ENCODE results near the gene FZR1. TPM values are rescaled to one million over a fixed set of nuclear protein-coding genes. Genes with fewer than 3 reads are reported as not detected.

The FZR1 gene
- total and polyA plus RNA-seq, 2 of the 8 experiments (the other 6 are each of a cell fraction or from before 2014, with no cell fraction given) = 21.6 to 35.5 TPM

DNA sequence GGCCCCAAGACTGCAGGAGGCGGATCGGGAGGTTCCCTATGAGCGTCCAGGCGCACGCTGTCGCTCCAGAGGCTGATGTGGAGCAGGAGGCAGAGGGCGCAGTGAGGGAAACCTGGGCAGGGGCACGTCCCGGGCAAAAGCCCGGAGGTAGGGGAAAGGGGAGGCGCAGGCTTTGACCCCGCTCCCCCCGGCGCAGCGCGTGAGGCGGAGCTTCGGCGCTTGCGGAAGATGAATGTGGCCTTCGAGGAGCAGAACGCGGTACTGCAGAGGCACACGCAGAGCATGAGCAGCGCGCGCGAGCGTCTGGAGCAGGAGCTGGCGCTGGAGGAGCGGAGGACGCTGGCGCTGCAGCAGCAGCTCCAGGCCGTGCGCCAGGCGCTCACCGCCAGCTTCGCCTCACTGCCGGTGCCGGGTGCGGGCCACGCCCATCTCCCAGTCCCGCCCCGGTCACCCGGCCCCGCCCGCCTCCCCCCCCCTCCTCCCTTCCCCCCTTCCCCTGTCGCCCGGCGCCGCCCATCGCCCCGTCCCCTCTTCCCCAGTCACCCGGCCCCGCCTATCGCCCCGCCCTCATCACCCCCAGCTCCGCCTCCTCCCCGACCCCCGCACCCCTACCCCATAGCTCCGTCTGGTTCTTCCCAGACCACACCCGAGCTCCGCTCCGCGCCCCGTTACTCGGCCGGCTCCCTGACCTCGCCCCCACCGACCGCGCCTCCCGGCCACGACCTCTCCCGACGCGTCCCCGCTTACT lies 70.8 kb downstream of the FZR1 start:
- H2AK5ac ChIP-seq (ENCODE audit: low read depth, low read length) = no peak overlapping the region
- no peak overlapping the region for H2BK120ac ChIP-seq (replicated peaks; ENCODE audit: low read depth, low read length)
- no peaks in the 10 kb centered on the region for H3K79me2 ChIP-seq (ENCODE audit: control insufficient read depth in 1 of 2, insufficient read depth in 2 of 2, low read length in 2 of 2)
- H3K4ac ChIP-seq (replicated peaks; ENCODE audit: insufficient read length, low read depth, low read length) = no peak overlapping the region
- H3K27me3 ChIP-seq (replicated peaks in 1 of 4; ENCODE audit: control insufficient read depth in 3 of 4, extremely low read depth in 1 of 4, insufficient read depth in 3 of 4, low read length in 3 of 4) = peaks cover 0 to 5% (median 0%) of the 10 kb centered on the region in 4 experiments; a peak in 1 of 7 replicates
- H3K23me2 ChIP-seq (ENCODE audit: low read depth, low read length) = peaks cover 21% of the 10 kb centered on the region; the same call in 1 of the 2 replicates
- FAIRE-seq (no peak), DNase-seq (ENCODE audit: low read depth in 1 of 2, low spot score in 2 of 2) (peak; percentile 58 to 93)
- H3K18ac ChIP-seq (ENCODE audit: extremely low read depth, low read length) = peak overlapping the region; percentile 85
- 0 out of 2 replicates have a peak overlapping the region, but pooled peaks have one; percentile 45 for H4K8ac ChIP-seq (ENCODE audit: extremely low read depth, insufficient read depth, low read length)
- peak overlapping the region; percentile 54 to 77 (median 66) for H3K4me3 ChIP-seq (ENCODE audit: extremely low read depth in 1 of 4, insufficient read depth in 2 of 4, low read depth in 3 of 4, low read length in 4 of 4)
- H3K9ac ChIP-seq (replicated peaks in 1 of 4; ENCODE audit: extremely low read depth in 1 of 4, low read depth in 3 of 4, low read length in 3 of 4) = peak overlapping the region in 2 of 4 experiments; percentile 31 to 38; a peak in 4 of 7 replicates
- CTCF ChIA-PET (ENCODE audit: partially characterized antibody) = interaction anchor here (0.7 to 6.6 kb wide), 7 partner anchors 15 to 480 kb away, joined by 3 to 51 read pairs (median 3); partner anchors contain the start of gene MFSD12
- peak overlapping the region; percentile 52; the same call in 1 of the 2 replicates for H2BK12ac ChIP-seq (ENCODE audit: low read depth, low read length)
- no peak overlapping the region for H3K27ac ChIP-seq (ENCODE audit: low read depth, low read length)
- H3K56ac ChIP-seq (replicated peaks; ENCODE audit: insufficient read length, low read depth, low read length) = peak overlapping the region; percentile 77
- peak overlapping the region; percentile 84 to 87 for H3K4me2 ChIP-seq (ENCODE audit: insufficient read depth in 1 of 2, low read depth in 2 of 2, low read length in 2 of 2)
- H3K14ac ChIP-seq (ENCODE audit: insufficient read length) = no peak overlapping the region
- H4K5ac ChIP-seq (ENCODE audit: insufficient read length, low read depth, low read length) = peak overlapping the region; percentile 85
- peak overlapping the region; percentile 79; the same call in 1 of the 2 replicates for H2AFZ ChIP-seq (ENCODE audit: low read length)
- H2BK20ac ChIP-seq (ENCODE audit: low read length) = no peak overlapping the region
- peak overlapping the region; percentile 73 for H4K91ac ChIP-seq (replicated peaks; ENCODE audit: insufficient read length, low read length)
- H3K79me1 ChIP-seq (ENCODE audit: low read depth, low read length) = no peaks in the 10 kb centered on the region
- POLR2A ChIA-PET (ENCODE audit: partially characterized antibody) = interaction anchor here (0.7 to 1.7 kb wide), 7 partner anchors 10 to 45 kb away, joined by 3 to 7 read pairs (median 3); no protein-coding TSS in a partner anchor
- no peak overlapping the region for H3K23ac ChIP-seq (ENCODE audit: insufficient read length)
- no peaks in the 10 kb centered on the region for H3K36me3 ChIP-seq (ENCODE audit: control insufficient read depth in 2 of 4, insufficient read depth in 4 of 4, low read length in 3 of 4)
- H2BK5ac ChIP-seq (ENCODE audit: low read depth, low read length) = 0 out of 2 replicates have a peak overlapping the region, but pooled peaks have one; percentile 45
- H4K20me1 ChIP-seq (replicated peaks in 1 of 2; ENCODE audit: control insufficient read depth in 1 of 2, insufficient read depth in 2 of 2, low read length in 2 of 2) = peaks cover 3 to 8% of the 10 kb centered on the region in 2 experiments
- WGBS, 2 experiments (ENCODE audit: extremely low coverage in 1 of 2, insufficient coverage in 1 of 2, insufficient read length in 1 of 2, insufficient replicate concordance in 2 of 2, low coverage in 1 of 2, low lambda C conversion rate in 2 of 2, missing lambda C conversion rate in 1 of 2) = 1% methylated on average over 24 of the region's 78 CpGs; no CpG with 5 or more reads in 1 of the 2 experiments
- no peaks in the 10 kb centered on the region for H3K9me3 ChIP-seq (ENCODE audit: insufficient read depth in 2 of 2, low read depth in 1 of 2, low read length in 1 of 2)
- peak overlapping the region; percentile 92; the same call in 1 of the 2 replicates for H2BK15ac ChIP-seq (ENCODE audit: low read length)
- peaks cover 3 to 16% (median 12%) of the 10 kb centered on the region in 4 experiments; a peak in 6 of 7 replicates for H3K4me1 ChIP-seq (replicated peaks in 1 of 4; ENCODE audit: control insufficient read depth in 3 of 4, insufficient read depth in 4 of 4, low read length in 3 of 4)
- no peak for TF ChIP-seq RFX5 (IDR thresholded peaks at IDR 0.05; ENCODE audit: borderline replicate concordance, low read depth, low read length)
- TF ChIP-seq JUND (IDR thresholded peaks at IDR 0.05; ENCODE audit: low read length) = no peak
- TF ChIP-seq CEBPB (IDR thresholded peaks at IDR 0.05; ENCODE audit: low read depth, low read length) = no peak
- no peak for TF ChIP-seq SAP30 (IDR thresholded peaks at IDR 0.05; ENCODE audit: insufficient read depth, insufficient replicate concordance, low read length)
- no peak for TF ChIP-seq GTF2F1 (IDR thresholded peaks at IDR 0.05; ENCODE audit: borderline replicate concordance, low read depth, low read length)
- TF ChIP-seq POLR2AphosphoS5 (IDR thresholded peaks at IDR 0.05; ENCODE audit: low read depth, low read length) = peak; percentile 67; the same call in 1 of the 2 replicates
- TF ChIP-seq YY1 (IDR thresholded peaks at IDR 0.05; ENCODE audit: low read depth, low read length) = no peak
- no peak; the same call in none of the 2 replicates for TF ChIP-seq SP1 (IDR thresholded peaks at IDR 0.05; ENCODE audit: low read depth, low read length)
- no peak for TF ChIP-seq POU5F1 (IDR thresholded peaks at IDR 0.05; ENCODE audit: low read depth, low read length)
- no peak; a peak in 1 of 4 replicates for TF ChIP-seq HDAC2 (IDR thresholded peaks at IDR 0.05; ENCODE audit: borderline replicate concordance in 1 of 2, low read depth in 2 of 2, low read length in 2 of 2)
- TF ChIP-seq CREB1 (IDR thresholded peaks at IDR 0.05) = no peak
- TF ChIP-seq SIRT6 (IDR thresholded peaks at IDR 0.05; ENCODE audit: low read length) = no peak
